NCI-H187 (cell line): ENCODE measurements around the gene ACSL4.
"Not testable (repeated sequence)": the region's sequence is repeated elsewhere in the genome, so short reads cannot be mapped to it uniquely, and the experiment has no call there.

ENCODE experiments used
- DNase-seq, 2 experiments: peaks; one replicate each; lab custom pipeline; 2025; lab: John Stamatoyannopoulos, UW

The ACSL4 gene

GRCh38 chrX:109672239-109672638 is 60.8 kb downstream of the ACSL4 start:
- no peak for DNase-seq

GRCh38 chrX:109671170-109671569 is 61.9 kb downstream of the ACSL4 start:
- not testable (repeated sequence) for DNase-seq

GRCh38 chrX:109667986-109668385 is 65.1 kb downstream of the ACSL4 start:
- DNase-seq, result no peak

- no peak for DNase-seq
Observed at GRCh38 chrX:109660435-109661143, 72.5 kb downstream of the ACSL4 start.

GRCh38 chrX:109658391-109658790 is 74.7 kb downstream of the ACSL4 start:
- DNase-seq, result no peak

GRCh38 chrX:109657364-109657763 is 75.7 kb downstream of the ACSL4 start:
- not testable (repeated sequence) for DNase-seq

GRCh38 chrX:109656774-109657173 is 76.3 kb downstream of the ACSL4 start:
- no peak for DNase-seq

GRCh38 chrX:109655502-109656201 is 77.4 kb downstream of the ACSL4 start:
- DNase-seq, result no peak

GRCh38 chrX:109654516-109655109 is 78.4 kb downstream of the ACSL4 start:
- no peak for DNase-seq

- DNase-seq, result not testable (repeated sequence)
Observed at GRCh38 chrX:109644671-109645070, 88.4 kb downstream of the ACSL4 start.

- DNase-seq, result no peak
Observed at GRCh38 chrX:109643687-109644086, 89.4 kb downstream of the ACSL4 start.

GRCh38 chrX:109638158-109638557 is 94.9 kb downstream of the ACSL4 start:
- DNase-seq, result no peak

GRCh38 chrX:109637477-109637876 is 95.6 kb downstream of the ACSL4 start:
- not testable (repeated sequence) for DNase-seq

- no peak for DNase-seq
Observed at GRCh38 chrX:109635146-109635545, 97.9 kb downstream of the ACSL4 start.

GRCh38 chrX:109632906-109633504 is 100.1 kb downstream of the ACSL4 start:
- no peak for DNase-seq

- DNase-seq, result no peak
Observed at GRCh38 chrX:109629310-109629709, 103.7 kb downstream of the ACSL4 start.

GRCh38 chrX:109626637-109627036 is 106.4 kb downstream of the ACSL4 start:
- no peak for DNase-seq

GRCh38 chrX:109624641-109625616 is 108.1 kb downstream of the ACSL4 start, which contains the start of gene KCNE5:
TSS of gene KCNE5 (minus strand) at chrX:109625172. CDS start at chrX:109625020, 152 bp downstream.
- no peak for DNase-seq

GRCh38 chrX:109623997-109624396 is 109.1 kb downstream of the ACSL4 start:
- DNase-seq, result no peak

GRCh38 chrX:109622270-109622669 is 110.8 kb downstream of the ACSL4 start:
- no peak for DNase-seq

- DNase-seq, result no peak
Observed at GRCh38 chrX:109619771-109620170, 113.3 kb downstream of the ACSL4 start.
